HG03354 (cell line): Measurements from ENCODE around the gene SLC34A1.
A peak's percentile ranks its signal among the peaks of the same experiment; 100 is the strongest.
"Not testable (repeated sequence)": the region's sequence is repeated elsewhere in the genome, so short reads cannot be mapped to it uniquely, and the experiment has no call there.

Source experiments
- ATAC-seq: cut with Tn5 transposase; IDR thresholded peaks from one replicate; pipeline ENCODE4 v1.9.1; 2021; ENCODE audit warnings: mild to moderate bottlenecking; ENCODE audit not compliant: unreplicated experiment, poor library complexity, severe bottlenecking

Gene SLC34A1, protein sequence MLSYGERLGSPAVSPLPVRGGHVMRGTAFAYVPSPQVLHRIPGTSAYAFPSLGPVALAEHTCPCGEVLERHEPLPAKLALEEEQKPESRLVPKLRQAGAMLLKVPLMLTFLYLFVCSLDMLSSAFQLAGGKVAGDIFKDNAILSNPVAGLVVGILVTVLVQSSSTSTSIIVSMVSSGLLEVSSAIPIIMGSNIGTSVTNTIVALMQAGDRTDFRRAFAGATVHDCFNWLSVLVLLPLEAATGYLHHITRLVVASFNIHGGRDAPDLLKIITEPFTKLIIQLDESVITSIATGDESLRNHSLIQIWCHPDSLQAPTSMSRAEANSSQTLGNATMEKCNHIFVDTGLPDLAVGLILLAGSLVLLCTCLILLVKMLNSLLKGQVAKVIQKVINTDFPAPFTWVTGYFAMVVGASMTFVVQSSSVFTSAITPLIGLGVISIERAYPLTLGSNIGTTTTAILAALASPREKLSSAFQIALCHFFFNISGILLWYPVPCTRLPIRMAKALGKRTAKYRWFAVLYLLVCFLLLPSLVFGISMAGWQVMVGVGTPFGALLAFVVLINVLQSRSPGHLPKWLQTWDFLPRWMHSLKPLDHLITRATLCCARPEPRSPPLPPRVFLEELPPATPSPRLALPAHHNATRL

DNA sequence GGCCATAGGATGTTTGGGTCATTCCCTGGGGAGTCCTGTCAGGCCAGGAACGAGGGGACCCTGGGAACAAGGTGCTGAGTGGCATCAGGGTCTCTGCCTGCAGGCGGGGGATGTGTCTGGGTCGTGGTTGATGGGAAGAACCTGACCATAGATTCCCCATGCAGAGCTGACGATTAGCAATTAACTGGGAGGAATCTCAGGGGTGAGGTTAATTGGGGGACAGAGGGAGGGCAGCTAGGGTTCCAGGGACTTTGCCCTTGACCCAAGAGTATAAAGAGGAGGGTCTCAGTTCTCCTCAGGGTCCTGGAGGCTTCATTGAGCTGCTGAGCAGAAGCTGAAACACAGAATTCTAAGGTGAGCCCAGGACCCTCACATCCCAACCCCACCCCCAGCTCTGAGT is at the start of gene SLC34A1:
Gene SLC34A1, plus strand, starts transcription at position 301 of the 400 bp plus-strand sequence. CDS start 1,308 bp downstream, outside the sequence.
- no peak for ATAC-seq

DNA sequence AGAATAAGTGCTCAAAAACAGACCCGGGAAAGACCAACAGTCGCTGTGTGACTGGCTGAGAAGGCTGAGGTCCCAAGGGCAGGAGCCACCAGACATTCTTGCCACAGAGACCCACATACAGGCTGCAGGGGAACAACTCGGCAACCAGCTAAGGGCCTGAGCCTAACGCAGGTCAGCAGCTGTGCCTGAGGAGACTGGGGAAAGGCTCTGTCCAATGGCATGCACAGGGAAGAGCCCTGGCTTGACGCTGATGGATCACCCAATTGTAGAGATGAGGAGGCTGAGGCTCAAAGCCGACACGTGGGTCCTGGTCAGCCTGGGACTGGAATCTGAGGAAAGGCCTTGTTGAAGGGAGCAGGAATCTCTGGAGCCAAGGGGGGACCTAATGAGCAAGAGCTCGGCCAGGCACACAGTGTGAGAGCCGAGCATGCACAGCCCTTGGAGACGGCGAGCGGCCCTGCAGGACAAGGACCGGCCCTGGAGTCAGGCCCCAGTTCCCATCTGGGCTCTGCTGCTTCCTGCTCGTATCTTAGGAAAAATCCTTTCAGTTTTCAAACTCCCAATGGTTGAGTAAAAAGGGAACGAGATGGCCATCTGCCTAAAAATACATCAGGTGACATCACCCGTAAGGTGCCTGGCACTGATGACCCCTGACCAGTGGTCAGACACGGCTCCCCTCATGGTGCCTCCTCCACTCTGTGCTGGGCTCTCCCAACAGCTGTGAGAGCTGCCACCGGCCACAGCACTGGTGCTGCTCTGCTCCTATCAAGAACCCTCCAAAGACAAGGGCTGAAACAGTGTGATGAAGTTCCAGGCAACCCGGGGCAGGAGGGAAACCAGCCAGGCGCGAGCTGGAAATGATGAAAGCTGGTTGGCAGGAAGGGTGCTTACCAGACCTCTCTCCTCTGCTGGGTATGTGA is 49.2 kb upstream of the SLC34A1 start:
- no peak for ATAC-seq

DNA sequence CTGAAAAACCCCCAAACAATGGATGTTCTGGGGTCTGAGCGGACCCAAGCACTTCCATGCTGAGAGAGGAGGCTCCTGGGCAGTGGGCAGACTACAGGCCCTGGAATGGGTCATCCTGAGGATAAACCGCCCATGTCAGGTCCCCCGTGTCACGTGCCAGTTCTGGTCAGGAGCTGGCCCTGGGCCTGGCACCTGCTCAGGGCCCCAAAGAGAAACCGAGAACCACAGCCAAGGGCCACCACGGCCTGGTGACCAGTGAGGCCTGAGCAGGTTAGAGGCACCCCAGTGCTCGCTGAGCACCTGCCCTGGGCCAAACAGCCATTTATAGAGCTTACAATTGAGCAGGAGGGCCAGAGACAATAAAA is 48.6 kb upstream of the SLC34A1 start:
- ATAC-seq, result no peak

DNA sequence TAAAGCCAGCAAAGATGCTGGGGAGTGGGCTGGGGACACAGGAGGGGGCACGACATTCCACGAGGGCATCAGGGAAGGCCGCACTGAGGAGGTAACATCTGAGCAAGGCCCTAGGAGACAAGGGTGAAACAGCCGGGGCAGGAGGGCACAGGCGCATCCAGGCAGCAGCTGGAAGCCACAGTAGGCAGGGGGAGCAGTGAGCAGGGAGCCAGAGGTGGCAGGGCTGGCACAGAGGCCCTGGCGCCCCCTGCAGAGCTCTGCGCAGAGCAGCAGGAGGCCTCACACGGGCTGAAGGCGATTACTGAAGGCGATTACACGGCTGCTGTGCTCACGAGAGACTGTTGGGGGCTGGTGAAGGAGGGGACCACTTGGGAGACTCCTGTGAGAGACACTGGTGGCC is 48.1 kb upstream of the SLC34A1 start:
- ATAC-seq, result no peak

DNA sequence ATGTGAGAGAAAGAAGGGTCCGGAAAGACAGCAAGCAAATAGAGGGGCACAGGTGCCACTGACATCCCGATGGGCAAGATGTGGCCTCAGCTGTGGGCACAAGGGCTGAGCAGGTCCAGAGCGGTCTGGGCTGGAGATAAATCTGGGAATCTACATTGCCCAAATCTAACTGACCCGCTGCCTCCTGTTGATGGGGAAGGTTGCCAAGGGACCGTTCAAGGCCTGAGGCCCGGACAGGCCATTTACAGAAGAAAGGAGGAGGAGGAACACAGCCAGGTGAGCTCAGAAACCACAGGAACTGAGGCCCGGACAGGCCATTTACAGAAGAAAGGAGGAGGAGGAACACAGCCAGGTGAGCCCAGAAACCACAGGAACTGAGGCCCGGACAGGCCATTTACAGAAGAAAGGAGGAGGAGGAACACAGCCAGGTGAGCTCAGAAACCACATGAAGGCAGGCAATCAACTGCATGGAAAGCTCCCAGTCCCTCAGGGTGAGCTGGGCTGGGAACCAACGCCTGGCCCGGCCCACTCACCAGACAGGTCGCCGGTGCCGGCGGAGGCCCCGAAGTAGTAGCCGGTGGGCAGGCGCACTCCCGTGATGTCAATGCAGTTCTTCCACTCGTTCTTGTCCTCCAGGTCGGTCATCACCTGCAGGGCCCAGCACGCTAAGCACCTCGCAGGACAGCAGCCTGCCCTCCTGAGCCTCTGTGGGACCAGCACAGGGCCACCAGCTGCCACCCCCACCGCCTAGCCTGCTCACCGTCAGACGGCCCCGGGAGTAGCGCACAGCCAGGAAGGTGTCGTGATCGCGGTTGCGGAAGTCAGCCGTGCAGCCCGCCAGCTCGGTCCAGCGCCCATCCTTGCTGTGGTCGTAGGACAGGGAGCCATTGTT is 47.4 kb upstream of the SLC34A1 start:
- no peak for ATAC-seq

DNA sequence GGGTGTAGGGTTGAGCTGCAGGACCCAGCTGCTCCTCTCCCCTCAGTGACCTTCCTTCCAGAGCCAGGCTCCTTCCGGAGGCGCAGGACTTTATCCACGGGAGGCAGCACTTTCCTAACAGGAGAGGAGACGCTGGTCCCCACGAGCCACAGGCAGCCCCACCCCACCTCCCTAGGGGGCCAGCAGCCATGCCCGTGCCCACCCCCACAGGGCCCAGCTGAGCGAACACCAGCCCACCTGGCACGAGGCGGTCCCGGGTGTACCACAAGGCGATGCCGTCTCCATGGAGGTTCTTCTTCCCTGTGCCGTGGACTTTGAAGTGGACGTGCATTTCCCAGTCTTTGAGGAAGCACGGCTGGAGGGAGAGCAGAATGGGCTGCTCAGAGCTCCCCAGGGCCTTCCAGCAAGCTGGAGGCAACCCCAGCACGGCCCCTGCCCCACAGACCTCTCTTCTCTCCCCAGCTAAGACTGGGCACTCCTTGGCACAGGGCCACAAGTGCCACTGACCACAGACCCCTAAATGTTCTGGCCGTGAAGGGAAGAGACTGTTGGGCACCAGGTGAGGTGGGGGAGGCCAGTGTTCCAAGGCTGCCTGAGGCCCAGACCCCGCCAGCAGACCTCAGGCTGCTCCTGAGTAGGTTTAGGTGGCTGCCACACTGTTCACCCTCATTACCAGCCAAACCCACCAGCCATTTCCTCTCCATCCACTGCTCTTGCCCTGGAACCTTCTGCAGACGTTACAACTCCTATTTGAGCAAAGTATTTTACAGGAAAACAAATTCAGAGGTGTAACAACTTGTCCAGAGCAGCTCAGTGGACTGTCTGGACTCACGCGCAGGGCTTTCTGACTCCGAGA is 45.8 kb upstream of the SLC34A1 start:
- no peak for ATAC-seq

DNA sequence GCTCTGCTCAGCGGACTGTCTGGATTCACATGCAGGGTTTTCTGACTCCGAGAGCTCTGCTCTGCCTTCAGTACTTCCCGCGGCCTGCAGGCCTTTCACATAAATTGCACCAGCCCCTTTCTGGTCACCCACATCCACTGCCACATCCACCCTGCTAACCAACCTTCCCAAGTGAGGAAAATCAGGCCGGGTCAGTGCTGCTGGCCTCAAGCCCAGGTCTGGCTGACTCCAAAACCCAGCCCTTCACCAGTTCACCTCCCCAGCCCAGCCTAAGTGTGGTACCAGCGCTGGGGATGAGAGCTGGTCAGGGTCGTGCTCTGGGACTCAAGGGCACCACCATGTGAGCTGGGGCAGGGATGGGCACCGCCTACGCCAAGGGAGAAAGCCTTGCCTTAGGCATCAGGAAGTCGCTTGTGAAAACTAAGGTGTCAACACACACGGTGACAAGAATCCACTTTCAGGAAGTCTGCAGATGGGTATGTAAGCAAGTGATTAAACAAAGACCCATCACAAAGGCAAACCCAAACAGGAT is 45.1 kb upstream of the SLC34A1 start:
- ATAC-seq, result no peak

DNA sequence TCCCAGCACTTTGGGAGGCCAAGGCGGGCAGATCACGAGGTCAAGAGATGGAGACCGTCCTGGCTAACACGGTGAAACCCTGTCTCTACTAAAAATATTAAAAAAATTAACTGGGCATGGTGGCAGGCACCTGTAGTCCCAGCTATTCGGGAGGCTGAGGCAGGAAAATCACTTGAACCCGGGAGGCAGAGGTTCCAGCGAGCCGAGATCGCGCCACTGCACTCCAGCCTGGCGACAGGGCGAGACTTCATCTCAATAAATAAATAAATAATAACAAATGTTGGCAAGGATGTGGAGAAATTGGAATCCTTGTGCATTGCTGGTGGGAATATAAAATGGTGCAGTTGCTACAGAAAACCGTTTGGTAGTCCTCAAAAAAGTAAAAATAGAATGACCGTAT is 41.2 kb upstream of the SLC34A1 start:
- not testable (repeated sequence) for ATAC-seq

DNA sequence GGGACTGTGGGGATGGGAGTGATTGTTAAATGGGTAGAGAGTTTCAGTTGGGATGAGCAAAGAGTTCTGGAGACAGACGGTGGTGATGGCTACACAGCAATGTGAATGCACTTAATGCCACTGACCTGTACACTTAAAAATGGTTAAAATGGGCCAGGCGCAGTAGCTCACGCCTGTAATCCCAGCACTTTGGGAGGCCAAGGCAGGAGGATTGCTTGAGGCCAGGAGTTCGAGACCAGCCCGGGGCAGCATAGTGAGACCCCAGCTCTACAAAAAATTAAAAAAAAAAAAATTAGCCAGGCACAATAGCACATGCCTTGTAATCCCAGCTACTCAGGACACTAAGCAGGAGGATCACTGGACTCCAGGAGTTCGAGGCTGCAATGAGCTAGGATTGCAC is 40.5 kb upstream of the SLC34A1 start:
- ATAC-seq, result no peak

DNA sequence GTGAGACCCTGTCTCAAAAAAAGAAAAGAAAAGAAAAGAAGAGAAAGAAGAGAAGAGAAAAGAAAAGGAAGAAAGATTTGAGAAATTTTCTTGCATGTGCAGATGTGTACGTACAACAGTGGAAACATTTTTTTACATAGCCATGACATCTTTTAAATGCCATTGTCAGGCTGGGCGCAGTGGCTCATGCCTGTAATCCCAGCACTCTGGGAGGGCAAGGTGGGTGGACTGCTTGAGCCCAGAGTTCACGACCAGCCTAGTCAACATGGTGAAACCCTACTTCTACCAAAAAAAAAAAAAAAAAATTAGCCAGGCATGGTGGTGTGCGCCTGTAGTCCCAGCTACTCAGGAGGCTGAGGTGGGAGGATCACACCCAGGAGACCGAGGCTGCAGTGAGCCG is 39.3 kb upstream of the SLC34A1 start:
- ATAC-seq, result no peak

DNA sequence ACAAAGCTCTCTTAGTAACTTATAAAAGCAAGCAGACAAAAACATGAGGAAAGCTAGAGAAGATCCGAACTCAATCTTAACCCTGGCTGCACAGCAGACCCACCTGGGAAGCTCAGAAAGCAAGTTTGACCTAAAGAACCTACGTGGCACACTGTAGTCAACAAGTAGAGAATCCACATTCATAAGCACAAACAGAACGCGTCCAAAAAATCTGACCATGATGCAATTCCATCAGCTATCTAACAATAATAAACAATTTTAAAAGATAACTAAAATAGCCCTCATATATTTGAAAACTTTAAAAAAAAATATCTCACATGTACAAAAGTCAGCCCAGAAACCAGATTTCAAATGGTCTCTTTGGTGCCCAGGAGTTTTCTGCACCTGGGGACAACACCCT is 37.4 kb upstream of the SLC34A1 start:
- no peak for ATAC-seq

DNA sequence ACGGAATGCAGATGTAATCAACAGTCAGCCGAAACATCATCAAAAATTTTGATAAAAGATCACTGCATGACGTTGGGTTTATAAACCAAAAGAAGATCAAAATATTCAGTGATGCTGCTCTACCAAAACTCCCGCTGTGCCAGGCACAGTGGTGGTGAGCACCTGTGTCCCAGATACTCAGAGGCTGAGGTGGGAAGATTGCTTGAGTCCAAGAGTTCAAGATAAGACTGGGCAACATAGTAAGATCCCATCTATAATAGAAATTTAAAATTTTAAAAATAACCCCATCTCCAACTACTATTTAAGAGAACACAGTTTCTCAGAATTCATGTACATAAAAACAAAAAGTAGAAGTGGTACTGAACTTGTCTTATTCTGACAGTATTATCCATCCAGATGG is 36.5 kb upstream of the SLC34A1 start:
- no peak for ATAC-seq

DNA sequence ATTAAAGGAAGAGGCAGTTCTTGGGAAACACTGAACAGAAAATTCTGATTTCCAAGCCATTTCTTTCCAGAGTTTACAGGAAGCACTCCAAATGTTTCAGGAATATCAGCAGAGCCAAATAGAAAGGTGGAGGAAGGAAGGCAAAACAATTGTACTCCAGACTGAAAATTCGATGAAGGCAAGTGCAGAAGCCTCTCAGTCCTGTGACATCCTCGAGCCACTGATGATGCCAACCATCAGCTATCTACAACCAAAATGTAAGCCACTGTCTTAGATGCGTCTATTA is 34.9 kb upstream of the SLC34A1 start:
- no peak for ATAC-seq

DNA sequence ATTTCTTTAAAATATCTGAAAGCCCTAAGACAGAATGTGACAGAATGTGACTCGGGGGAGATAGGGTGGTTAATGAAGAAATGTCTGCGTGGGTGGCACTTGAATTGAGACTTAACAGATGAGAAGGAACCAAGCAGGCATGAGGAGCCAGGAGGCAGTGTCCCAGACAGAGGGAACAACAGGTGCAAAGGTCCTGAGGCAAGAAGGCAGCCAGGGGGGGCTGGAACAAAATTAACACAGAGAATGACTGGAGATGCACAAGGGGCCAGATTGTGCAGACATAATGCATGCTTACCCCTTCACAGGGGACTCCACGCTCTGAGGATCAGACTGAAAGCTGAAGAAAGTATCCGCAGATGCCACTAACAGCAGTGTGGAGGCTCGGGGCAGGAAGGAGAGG is 34.5 kb upstream of the SLC34A1 start:
- ATAC-seq, result no peak

DNA sequence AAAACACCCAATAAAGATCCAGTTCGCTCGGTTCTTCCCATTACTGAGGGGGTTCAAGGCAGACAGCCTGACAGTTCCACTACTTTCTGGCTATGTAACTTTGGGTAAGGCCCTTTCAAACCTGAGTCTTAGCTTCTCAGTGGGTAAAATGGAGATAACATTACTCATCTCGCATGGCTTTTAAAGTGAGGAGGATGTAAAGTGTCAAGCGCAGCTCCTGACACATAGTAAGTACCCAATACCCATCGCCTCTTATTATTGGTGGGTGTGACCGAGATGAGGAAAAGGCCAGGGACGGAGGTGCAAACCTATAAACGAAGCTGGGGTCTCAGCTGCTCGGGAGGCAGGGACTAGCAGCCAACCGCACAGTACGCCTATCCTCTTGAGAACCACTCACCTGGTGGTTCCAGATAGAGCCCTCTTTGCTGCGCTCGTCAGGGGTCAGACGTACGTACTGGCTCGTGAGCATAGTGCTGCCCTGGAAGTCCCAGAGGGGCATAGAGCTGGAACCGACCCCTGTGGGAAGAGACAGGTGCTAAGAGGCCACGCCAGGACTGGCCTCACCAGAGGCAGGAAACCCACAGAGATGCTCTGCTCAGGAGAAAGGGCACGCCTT is 33.4 kb upstream of the SLC34A1 start:
- no peak for ATAC-seq

DNA sequence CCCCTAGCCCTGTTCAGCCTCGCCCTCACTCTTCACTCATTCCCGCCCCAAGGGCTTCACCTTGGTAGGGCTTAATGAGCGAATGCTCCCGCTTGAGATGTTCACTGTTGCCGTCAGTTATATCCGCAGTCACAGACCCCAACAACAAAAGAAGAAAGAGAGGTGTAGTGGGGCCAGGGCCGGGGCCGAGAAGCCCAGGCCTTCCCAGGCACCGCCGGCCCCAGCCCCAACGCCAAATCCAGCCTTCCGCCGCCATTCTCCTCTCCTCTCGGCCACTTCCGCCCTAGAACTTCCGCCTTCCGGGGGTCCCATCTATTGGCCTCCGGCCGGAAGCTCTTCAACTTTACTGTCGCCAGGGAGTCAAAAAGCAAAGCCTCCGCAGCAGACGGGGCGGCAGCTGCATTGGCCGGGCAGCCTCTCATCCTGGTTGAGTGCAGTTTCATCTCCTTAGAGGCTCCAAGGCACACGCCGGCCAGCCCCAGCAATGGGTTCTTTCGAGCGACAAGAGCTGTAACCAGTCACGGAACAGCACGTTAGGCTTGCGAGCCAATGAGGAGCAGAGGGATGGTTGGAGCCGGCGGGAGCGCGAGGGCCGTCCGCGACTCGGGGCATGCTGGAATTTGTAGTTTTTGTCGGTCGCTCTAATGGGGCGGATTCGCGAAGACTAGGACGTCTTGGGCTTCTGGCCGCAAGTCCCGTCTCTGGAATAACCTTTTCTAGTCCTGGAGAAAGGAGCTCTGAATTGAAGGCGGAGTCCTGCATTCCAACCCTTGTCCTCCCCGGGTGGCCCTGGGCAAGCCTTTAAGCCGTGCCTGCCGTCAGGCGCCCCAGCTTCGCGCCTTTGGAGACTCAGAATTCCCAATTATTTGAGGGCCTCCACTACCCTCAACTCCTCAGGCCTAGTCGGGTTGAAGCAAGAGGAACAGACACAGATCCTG is 32.6 kb upstream of the SLC34A1 start, which contains the start of gene LMAN2:
Gene LMAN2, minus strand, starts transcription at position 277 of the 938 bp plus-strand sequence. Its CDS starts 21 bp downstream, at position 256.
- peak; percentile 95 for ATAC-seq

DNA sequence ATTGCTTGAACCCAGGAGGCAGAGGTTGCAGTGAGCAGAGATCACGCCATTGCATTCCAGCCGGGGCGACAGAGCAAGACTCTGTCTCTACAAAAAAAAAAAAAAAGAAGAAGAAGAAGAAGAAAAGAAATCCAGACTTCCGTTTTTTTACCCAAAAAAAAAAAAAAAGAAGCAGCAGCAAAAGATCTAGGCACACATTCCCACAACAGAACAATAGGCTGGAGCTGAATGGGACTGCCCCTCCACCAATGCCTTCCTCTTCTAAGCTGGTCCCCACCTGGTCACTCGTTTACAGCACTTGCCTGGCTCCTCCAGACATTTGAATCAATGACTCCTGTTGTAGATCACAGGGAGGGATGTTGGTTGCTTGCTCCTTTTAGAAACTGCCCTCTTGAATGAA is 31.1 kb upstream of the SLC34A1 start:
- ATAC-seq, result no peak
